Activated CD4-positive, alpha-beta T cell treated with anti-CD3 and anti-CD28 coated beads for 36 hours (primary cell): Measurements from ENCODE around the gene CELA3A. TPM values are rescaled to one million over a fixed set of nuclear protein-coding genes. Genes with fewer than 3 reads are reported as not detected.

Experiments
- ATAC-seq: fragments of 200-7000 bp; cut with Tn5 transposase; one replicate; pipeline ENCODE4 v1.10.0; 2021; ENCODE audit warnings: mild to moderate bottlenecking, moderate library complexity
- CTCF ChIA-PET: fragments of 350-600 bp; sonication (Branson Sonifier 250); formaldehyde crosslinking; loops from one replicate; lab custom pipeline; 2021; ENCODE audit warnings: antibody characterized with exemption; lab: Charles Lee
- POLR2A ChIA-PET: fragments of 350-600 bp; sonication (Branson Sonifier 250); formaldehyde crosslinking; loops from one replicate; lab custom pipeline; 2021; ENCODE audit warnings: antibody characterized with exemption, inconsistent platforms; lab: Charles Lee
- DNase-seq: peaks from one replicate; pipeline ENCODE4 v3.0.0-alpha.2; 2020
- H3K27ac Mint-ChIP-seq: one replicate; pipeline ENCODE4 v1.8.0; 2021; ENCODE audit warnings: mixed read lengths
- H3K27me3 Mint-ChIP-seq: one replicate; pipeline ENCODE4 v1.8.0; 2021; ENCODE audit warnings: mixed read lengths
- H3K36me3 Mint-ChIP-seq: one replicate; pipeline ENCODE4 v1.8.0; 2021; ENCODE audit warnings: low read depth, mixed read lengths
- H3K4me1 Mint-ChIP-seq: one replicate; pipeline ENCODE4 v1.8.0; 2021; ENCODE audit warnings: mixed read lengths
- H3K4me3 Mint-ChIP-seq: one replicate; pipeline ENCODE4 v1.8.0; 2021; ENCODE audit warnings: mild to moderate bottlenecking, moderate library complexity, mixed read lengths
- H3K9me3 Mint-ChIP-seq: one replicate; pipeline ENCODE4 v1.8.0; 2021; ENCODE audit warnings: low read depth, mixed read lengths
- intact Hi-C, 2 experiments: fragments of 100-400 bp; cut with DNase I in 1 of 2; cut with micrococcal nuclease in 1 of 2; formaldehyde crosslinking; loops; one replicate each; pipeline versions ENCODE4 v1.14.2 to v1.15.1; 2022 to 2024; cut with DNase I, micrococcal nuclease
- total RNA-seq, 2 experiments: library from RNA; stranded (reverse); gene quantifications; one replicate each; pipeline ENCODE4 v1.2.3, GENCODE V29; 2021

The CELA3A gene
- total RNA-seq, 2 experiments from 2014 or later = not detected

- peaks cover 23% of the 10 kb centered on the region for H3K36me3 Mint-ChIP-seq
- H3K4me3 Mint-ChIP-seq = peak overlapping the region; percentile 81
- DNase-seq = no peak
- no peaks in the 10 kb centered on the region for H3K9me3 Mint-ChIP-seq
- intact Hi-C loops = loop anchor here (1.0 to 10.0 kb wide), 8 partner anchors 11 to 1293 kb away; partner anchors contain the start of genes HNRNPR (in 1 of the 2), USP48 (in 1 of the 2) and ZBTB40 (in 1 of the 2)
- peak overlapping the region; percentile 86 for H3K27ac Mint-ChIP-seq
- H3K27me3 Mint-ChIP-seq = no peaks in the 10 kb centered on the region
- no peak for ATAC-seq
- ChIA-PET CTCF (interaction anchor here (0.6 to 4.2 kb wide), 4 partner anchors 12 to 781 kb away, joined by 4 to 35 read pairs (median 6); no protein-coding TSS in a partner anchor), POLR2A (interaction anchor here (1.4 to 4.7 kb wide), 4 partner anchors 13 to 27 kb away, joined by 9 to 65 read pairs (median 20); no protein-coding TSS in a partner anchor)
- H3K4me1 Mint-ChIP-seq = peaks cover 55% of the 10 kb centered on the region
Observed at GRCh38 chr1:22051607-22052114, 50.2 kb downstream of the CELA3A start.

GRCh38 chr1:22052115-22053016, 50.9 kb downstream of the CELA3A start, which contains the start of gene CDC42:
Gene CDC42 (plus strand): TSS chr1:22052709. CDS start chr1:22078479, 25,770 bp downstream.
- Mint-ChIP-seq H3K27ac (peak within 1 kb of the TSS; percentile 98), H3K4me1 (peaks cover 56% of the 10 kb centered on the region), H3K27me3 (no peaks in the 10 kb centered on the region), H3K4me3 (peak within 1 kb of the TSS; percentile 96), H3K36me3 (peaks cover 30% of the 10 kb centered on the region), H3K9me3 (no peaks in the 10 kb centered on the region)
- intact Hi-C loops = loop anchor here (1.0 to 10.0 kb wide), 10 partner anchors 12 to 1292 kb away; partner anchors contain the start of genes HNRNPR (in 1 of the 2), USP48 (in 1 of the 2) and ZBTB40 (in 1 of the 2)
- ATAC-seq (peak; percentile 86), DNase-seq (peak; percentile 98)
- ChIA-PET CTCF (interaction anchor here (0.5 to 4.2 kb wide), 6 partner anchors 13 to 795 kb away, joined by 4 to 35 read pairs (median 8); no protein-coding TSS in a partner anchor), POLR2A (interaction anchor here (1.0 to 4.7 kb wide), 6 partner anchors 13 to 270 kb away, joined by 3 to 65 read pairs (median 10); partner anchors contain the start of gene USP48)

- Mint-ChIP-seq H3K9me3 (no peaks in the 10 kb centered on the region), H3K27me3 (no peaks in the 10 kb centered on the region), H3K4me3 (peak overlapping the region; percentile 96), H3K36me3 (peaks cover 34% of the 10 kb centered on the region), H3K4me1 (peaks cover 58% of the 10 kb centered on the region), H3K27ac (peak overlapping the region; percentile 98)
- ChIA-PET POLR2A (interaction anchor here (0.5 to 4.7 kb wide), 12 partner anchors 10 to 1990 kb away, joined by 3 to 65 read pairs (median 5); partner anchors contain the start of gene USP48), CTCF (interaction anchor here (0.5 to 2.4 kb wide), 4 partner anchors 14 to 796 kb away, joined by 3 to 12 read pairs (median 8); no protein-coding TSS in a partner anchor)
- peak; percentile 68 for DNase-seq
- ATAC-seq = peak; percentile 17
- intact Hi-C loops = loop anchor here (1.0 to 10.0 kb wide), 6 partner anchors 14 to 1292 kb away; partner anchors contain the start of genes HNRNPR (in 1 of the 2) and ZBTB40 (in 1 of the 2)
Observed at GRCh38 chr1:22053017-22053860, 51.8 kb downstream of the CELA3A start.

GRCh38 chr1:22053861-22054770, 52.7 kb downstream of the CELA3A start:
- H3K9me3 Mint-ChIP-seq = no peaks in the 10 kb centered on the region
- peak overlapping the region; percentile 96 for H3K4me3 Mint-ChIP-seq
- no peaks in the 10 kb centered on the region for H3K27me3 Mint-ChIP-seq
- ChIA-PET POLR2A (interaction anchor here (0.6 to 4.7 kb wide), 10 partner anchors 10 to 434 kb away, joined by 3 to 65 read pairs (median 5); partner anchors contain the start of gene USP48), CTCF (interaction anchor here (0.8 to 2.4 kb wide), 5 partner anchors 15 to 362 kb away, joined by 3 to 9 read pairs (median 7); no protein-coding TSS in a partner anchor)
- no peak for DNase-seq
- intact Hi-C loops = loop anchor here (1.0 to 10.0 kb wide), 6 partner anchors 15 to 1291 kb away; partner anchors contain the start of genes HNRNPR (in 1 of the 2) and ZBTB40 (in 1 of the 2)
- peak; percentile 23 for ATAC-seq
- H3K4me1 Mint-ChIP-seq = peaks cover 55% of the 10 kb centered on the region
- peaks cover 37% of the 10 kb centered on the region for H3K36me3 Mint-ChIP-seq
- H3K27ac Mint-ChIP-seq = peak overlapping the region; percentile 98

DNA sequence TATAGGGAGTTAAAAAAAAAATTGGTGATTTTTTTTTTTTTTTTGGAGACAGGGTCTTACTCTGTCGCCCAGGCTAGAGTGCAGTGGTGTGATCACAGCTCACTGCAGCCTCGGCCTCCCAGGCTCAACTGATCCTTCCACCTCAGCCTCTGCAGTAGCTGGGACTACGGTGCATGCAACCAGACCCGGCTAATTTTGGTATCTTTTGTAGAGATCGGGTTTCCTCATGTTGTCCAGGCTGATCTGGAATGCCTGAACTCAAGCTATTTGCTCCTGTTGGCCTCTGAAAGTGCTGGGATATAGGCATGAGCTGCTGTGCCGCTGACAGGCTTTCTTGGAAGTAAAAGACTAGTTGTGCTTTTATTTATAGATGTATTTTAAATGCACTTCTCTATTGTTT, 54.0 kb downstream of the CELA3A start:
- Mint-ChIP-seq H3K27ac (peak overlapping the region; percentile 80), H3K4me3 (peak overlapping the region; percentile 67), H3K27me3 (no peaks in the 10 kb centered on the region), H3K36me3 (peaks cover 38% of the 10 kb centered on the region), H3K9me3 (no peaks in the 10 kb centered on the region), H3K4me1 (peaks cover 62% of the 10 kb centered on the region)
- intact Hi-C loops = loop anchor here in 1 of 2 experiments (10.0 kb wide), 1 partner anchor 1289 kb away; the partner anchor contains the start of gene HNRNPR
- ChIA-PET CTCF (interaction anchor here (1.3 to 2.0 kb wide), 3 partner anchors 12 to 30 kb away, joined by 3 to 7 read pairs (median 7); no protein-coding TSS in a partner anchor), POLR2A (interaction anchor here (0.5 to 4.7 kb wide), 7 partner anchors 11 to 188 kb away, joined by 3 to 65 read pairs (median 4); no protein-coding TSS in a partner anchor)
- ATAC-seq (no peak), DNase-seq (no peak)

- no peak for ATAC-seq
- peak overlapping the region; percentile 67 for H3K4me3 Mint-ChIP-seq
- POLR2A ChIA-PET = interaction anchor here (0.5 to 4.7 kb wide), 6 partner anchors 10 to 187 kb away, joined by 3 to 65 read pairs (median 4); no protein-coding TSS in a partner anchor
- peaks cover 40% of the 10 kb centered on the region for H3K36me3 Mint-ChIP-seq
- H3K27ac Mint-ChIP-seq = peak overlapping the region; percentile 80
- H3K4me1 Mint-ChIP-seq = peaks cover 68% of the 10 kb centered on the region
- CTCF ChIA-PET = interaction anchor here (1.3 to 2.0 kb wide), 2 partner anchors 12 to 16 kb away, joined by 3 to 7 read pairs; no protein-coding TSS in a partner anchor
- intact Hi-C loops = loop anchor here in 1 of 2 experiments (1.0 to 10.0 kb wide), 2 partner anchors 9 to 1289 kb away; partner anchors contain the start of gene HNRNPR
- H3K27me3 Mint-ChIP-seq = no peaks in the 10 kb centered on the region
- no peaks in the 10 kb centered on the region for H3K9me3 Mint-ChIP-seq
- no peak for DNase-seq
Observed at GRCh38 chr1:22056043-22056442, 54.6 kb downstream of the CELA3A start.

DNA sequence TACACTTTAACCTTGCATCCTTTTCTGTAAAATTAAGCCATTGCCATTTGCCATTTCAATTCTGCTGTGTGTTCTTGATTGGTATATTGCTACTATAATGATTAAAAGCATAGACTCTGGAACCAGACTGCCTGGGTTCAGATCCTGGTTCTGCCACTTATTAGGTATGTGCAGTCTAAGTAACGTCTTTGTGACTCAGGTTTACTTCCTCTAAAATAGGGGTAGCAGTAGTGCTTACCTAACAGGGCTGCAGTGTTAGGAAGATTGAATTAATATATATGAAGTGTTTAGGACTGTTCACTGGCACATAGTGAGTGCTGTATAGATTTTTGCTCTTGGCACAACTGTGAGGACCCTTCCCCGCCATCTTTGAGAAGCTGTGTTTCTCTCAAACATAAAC, 55.5 kb downstream of the CELA3A start:
- intact Hi-C loops = loop anchor here in 1 of 2 experiments (1.0 to 10.0 kb wide), 2 partner anchors 8 to 1288 kb away; partner anchors contain the start of gene HNRNPR
- ChIA-PET CTCF (interaction anchor here (1.3 kb wide), 1 partner anchor 17 kb away, joined by 4 read pairs; no protein-coding TSS in a partner anchor), POLR2A (interaction anchor here (0.9 kb wide), 1 partner anchor 9 kb away, joined by 3 read pairs; no protein-coding TSS in a partner anchor)
- no peak overlapping the region for H3K4me3 Mint-ChIP-seq
- no peaks in the 10 kb centered on the region for H3K9me3 Mint-ChIP-seq
- ATAC-seq (no peak), DNase-seq (no peak)
- peaks cover 69% of the 10 kb centered on the region for H3K4me1 Mint-ChIP-seq
- H3K27me3 Mint-ChIP-seq = no peaks in the 10 kb centered on the region
- peak overlapping the region; percentile 78 for H3K27ac Mint-ChIP-seq
- peaks cover 40% of the 10 kb centered on the region for H3K36me3 Mint-ChIP-seq

- Mint-ChIP-seq H3K36me3 (peaks cover 43% of the 10 kb centered on the region), H3K4me3 (no peak overlapping the region), H3K27ac (peak overlapping the region; percentile 42), H3K9me3 (no peaks in the 10 kb centered on the region), H3K27me3 (no peaks in the 10 kb centered on the region), H3K4me1 (peaks cover 76% of the 10 kb centered on the region)
- ATAC-seq (no peak), DNase-seq (no peak)
- intact Hi-C loops = loop anchor here (2.0 to 10.0 kb wide), 2 partner anchors 19 to 1287 kb away; partner anchors contain the start of gene HNRNPR (in 1 of the 2)
- POLR2A ChIA-PET = interaction anchor here (0.7 kb wide), 1 partner anchor 346 kb away, joined by 6 read pairs; no protein-coding TSS in a partner anchor
- CTCF ChIA-PET = no interaction called here
Observed at GRCh38 chr1:22057861-22058260, 56.4 kb downstream of the CELA3A start.
